GM23248 (cell line): Measurements from ENCODE around the gene STRADA. TPM values are rescaled to one million over a fixed set of nuclear protein-coding genes. Genes with fewer than 3 reads are reported as not detected.

Experiments used
- DNase-seq: peaks from one replicate; pipeline ENCODE4 v3.0.0-alpha.2; 2015
- H2AFZ ChIP-seq: fragments of 200-600 bp; sonication (generic); 2 replicates; pipeline ENCODE4 v1.6.1; 2016; ENCODE audit warnings: antibody characterized with exemption
- H3F3A ChIP-seq: fragments of 200-600 bp; sonication (generic); 2 replicates; pipeline ENCODE4 v1.6.1; 2016; ENCODE audit warnings: mild to moderate bottlenecking, antibody characterized with exemption, mixed run types; ENCODE audit not compliant: insufficient read depth
- H3K27ac ChIP-seq: fragments of 200-600 bp; sonication (generic); 2 replicates; pipeline ENCODE4 v1.5.1; 2016; ENCODE audit warnings: mild to moderate bottlenecking
- H3K27me3 ChIP-seq: fragments of 200-600 bp; sonication (generic); replicated peaks from 2 replicates; pipeline ENCODE4 v1.6.1; 2016; ENCODE audit warnings: mild to moderate bottlenecking; ENCODE audit not compliant: insufficient read depth
- H3K36me3 ChIP-seq: fragments of 200-600 bp; sonication (generic); 2 replicates; pipeline ENCODE4 v1.6.1; 2016; ENCODE audit warnings: low read depth, mild to moderate bottlenecking
- H3K4me1 ChIP-seq: fragments of 200-600 bp; sonication (generic); 2 replicates; pipeline ENCODE4 v1.6.1; 2016; ENCODE audit warnings: mild to moderate bottlenecking; ENCODE audit not compliant: insufficient read depth
- H3K4me2 ChIP-seq: fragments of 200-600 bp; sonication (generic); one replicate; pipeline ENCODE4 v1.6.1; 2016; ENCODE audit warnings: mild to moderate bottlenecking; ENCODE audit not compliant: unreplicated experiment
- H3K4me3 ChIP-seq: fragments of 200-600 bp; sonication (generic); 2 replicates; pipeline ENCODE4 v1.5.1; 2016; ENCODE audit warnings: mild to moderate bottlenecking
- H3K79me2 ChIP-seq: fragments of 200-600 bp; sonication (generic); 2 replicates; pipeline ENCODE4 v1.6.1; 2016; ENCODE audit warnings: mild to moderate bottlenecking; ENCODE audit not compliant: insufficient read depth
- H3K9ac ChIP-seq: fragments of 200-600 bp; sonication (generic); 2 replicates; pipeline ENCODE4 v1.6.1; 2016; ENCODE audit warnings: mild to moderate bottlenecking
- H3K9me2 ChIP-seq: fragments of 200-600 bp; sonication (generic); 2 replicates; pipeline ENCODE4 v1.6.1; 2016; ENCODE audit warnings: mixed run types, mild to moderate bottlenecking, moderate library complexity; ENCODE audit not compliant: insufficient read depth
- H3K9me3 ChIP-seq: fragments of 200-600 bp; sonication (generic); one replicate; pipeline ENCODE4 v1.6.1; 2017; ENCODE audit warnings: low read depth
- H4K20me1 ChIP-seq: fragments of 200-600 bp; sonication (generic); 2 replicates; pipeline ENCODE4 v1.6.0; 2016; ENCODE audit not compliant: insufficient read depth
- EZH2 ChIP-seq: fragments of 200-600 bp; sonication (generic); IDR thresholded peaks from 2 replicates; pipeline ENCODE4 v1.6.1; 2018; ENCODE audit warnings: antibody characterized with exemption, mild to moderate bottlenecking; ENCODE audit not compliant: insufficient read depth, poor library complexity, severe bottlenecking
- EZH2phosphoT487 ChIP-seq: fragments of 200-600 bp; sonication (generic); IDR thresholded peaks from 2 replicates; pipeline ENCODE4 v1.6.1; 2018; ENCODE audit warnings: antibody characterized with exemption, moderate library complexity, mild to moderate bottlenecking, low read depth; ENCODE audit not compliant: insufficient read depth
- WGBS, 2 experiments: methylation state at CpG; one replicate each; pipeline ENCODE4 v1.1.6; 2015 to 2017; ENCODE audit warnings: low lambda C conversion rate in 2 of 2, low coverage in 1 of 2; ENCODE audit errors: missing lambda C conversion rate in 2 of 2; 5-methylcytosine and 5-hydroxymethylcytosine counted together
- in situ Hi-C: fragments of 300-500 bp; cut with MboI; formaldehyde crosslinking; loops from 2 replicates; pipeline ENCODE4 v1.15.0; 2020
- polyA plus RNA-seq: library from polyadenylated mRNA; unstranded; fragments of >200 nt; fragmentation: Nextera tagmentation; extraction: Ambion mirVana; gene quantifications from 2 replicates; pipeline ENCODE4 v1.2.1, GENCODE V29; 2016
- total RNA-seq: library from RNA; depleted of rRNA; stranded (reverse); fragments of >200 nt; shearing (Covaris generic); gene quantifications from 2 replicates; pipeline ENCODE4 v1.2.3, GENCODE V29; 2014

The STRADA gene
- total and polyA plus RNA-seq, 2 experiments from 2014 or later = 15.7 to 22.3 TPM

GRCh38 chr17:63751806-63752205 is 10.2 kb upstream of the STRADA start:
- 91 to 93% methylated on average over 8 of the region's 8 CpGs for WGBS, 2 experiments
- Histone ChIP-seq H3K4me1 (no peaks in the 10 kb centered on the region), H3K36me3 (peaks cover 70% of the 10 kb centered on the region)

GRCh38 chr17:63741143-63741407 is 524 bp downstream of the STRADA start:
- TF ChIP-seq EZH2phosphoT487 (no peak), EZH2 (no peak)
- H3K79me2 ChIP-seq = peaks cover 50% of the 10 kb centered on the region
- peak overlapping the region; percentile 92 for H3K4me3 ChIP-seq
- H3K27me3 ChIP-seq = no peaks in the 10 kb centered on the region
- in situ Hi-C loops = no loop called here
- 1% methylated on average over 13 to 14 of the region's 14 CpGs for WGBS, 2 experiments
- H3K9me2 ChIP-seq = no peaks in the 10 kb centered on the region
- peaks cover 6% of the 10 kb centered on the region for H3K4me1 ChIP-seq
- peak overlapping the region; percentile 96 for H3K4me2 ChIP-seq
- H3K27ac ChIP-seq = peak overlapping the region; percentile 70
- H2AFZ ChIP-seq = peak overlapping the region; percentile 95
- H3K9ac ChIP-seq = peak overlapping the region; percentile 85
- no peaks in the 10 kb centered on the region for H4K20me1 ChIP-seq
- DNase-seq = no peak
- peaks cover 43% of the 10 kb centered on the region for H3F3A ChIP-seq
- no peaks in the 10 kb centered on the region for H3K9me3 ChIP-seq
- peaks cover 7% of the 10 kb centered on the region for H3K36me3 ChIP-seq

More at GRCh38 chr17:63751806-63752205, 10.2 kb upstream of the STRADA start:
- Histone ChIP-seq H3K27me3 (no peaks in the 10 kb centered on the region), H3F3A (peaks cover 4% of the 10 kb centered on the region; the same call in 1 of the 2 replicates), H3K4me2 (no peak overlapping the region), H3K79me2 (0 out of 2 replicates have a peak, but pooled peaks cover 20% of the 10 kb centered on the region), H3K9me3 (no peaks in the 10 kb centered on the region), H3K27ac (no peak overlapping the region), H3K4me3 (no peak overlapping the region), H4K20me1 (no peaks in the 10 kb centered on the region), H2AFZ (no peak overlapping the region), H3K9me2 (no peaks in the 10 kb centered on the region), H3K9ac (no peak overlapping the region)
- no peak for DNase-seq
- in situ Hi-C loops = no loop called here
- TF ChIP-seq EZH2phosphoT487 (no peak), EZH2 (no peak)

- Histone ChIP-seq H3K27ac (peak overlapping the region; percentile 70), H3F3A (peaks cover 39% of the 10 kb centered on the region), H3K9me2 (no peaks in the 10 kb centered on the region), H3K9me3 (no peaks in the 10 kb centered on the region), H3K79me2 (peaks cover 53% of the 10 kb centered on the region), H3K4me2 (peak overlapping the region; percentile 96), H2AFZ (peak overlapping the region; percentile 95), H3K9ac (peak overlapping the region; percentile 85), H3K4me3 (peak overlapping the region; percentile 92), H3K36me3 (peaks cover 2% of the 10 kb centered on the region), H3K27me3 (no peaks in the 10 kb centered on the region), H4K20me1 (no peaks in the 10 kb centered on the region), H3K4me1 (peaks cover 6% of the 10 kb centered on the region)
- peak; percentile 40 for DNase-seq
- no peak for TF ChIP-seq EZH2phosphoT487
- no peak for TF ChIP-seq EZH2
- in situ Hi-C loops = no loop called here
- 35 to 37% methylated on average over 12 of the region's 12 CpGs for WGBS, 2 experiments
Observed at GRCh38 chr17:63740464-63741142, 996 bp downstream of the STRADA start.

DNA sequence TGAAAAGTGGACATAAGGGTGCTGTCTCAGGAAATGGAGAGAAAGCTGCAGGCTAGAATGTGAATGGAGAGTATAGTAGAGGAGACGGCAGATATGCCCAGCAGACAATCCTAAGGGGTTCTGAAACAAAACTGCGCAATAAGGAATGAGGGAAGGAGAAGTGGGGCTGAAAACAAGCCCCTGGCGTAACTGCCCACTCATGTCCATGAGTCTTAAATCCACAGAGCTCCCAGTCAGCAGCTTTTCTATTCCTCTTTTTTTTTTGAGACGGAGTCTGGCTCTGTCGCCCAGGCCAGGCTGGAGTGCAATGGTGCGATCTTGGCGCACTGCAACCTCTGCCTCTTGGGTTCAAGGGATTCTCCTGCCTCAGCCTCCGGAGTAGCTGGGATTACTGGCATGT is 5.9 kb downstream of the STRADA start:
- TF ChIP-seq EZH2phosphoT487 (no peak), EZH2 (no peak)
- Histone ChIP-seq H3K9me3 (no peaks in the 10 kb centered on the region), H3K27me3 (no peaks in the 10 kb centered on the region), H3K79me2 (peaks cover 61% of the 10 kb centered on the region), H3K27ac (no peak overlapping the region), H3K36me3 (no peaks in the 10 kb centered on the region), H2AFZ (no peak overlapping the region), H3K9me2 (no peaks in the 10 kb centered on the region), H3K4me2 (no peak overlapping the region), H3K9ac (no peak overlapping the region), H3F3A (peaks cover 3% of the 10 kb centered on the region; the same call in 1 of the 2 replicates), H3K4me3 (no peak overlapping the region), H4K20me1 (no peaks in the 10 kb centered on the region), H3K4me1 (peaks cover 6% of the 10 kb centered on the region)
- 97 to 99% methylated on average over 8 of the region's 8 CpGs for whole genome bisulfite sequencing, 2 experiments
- in situ Hi-C loops = no loop called here
- DNase-seq = no peak
